ENCODE measurements around the gene NFKBIB. TPM values are rescaled to one million over a fixed set of nuclear protein-coding genes. Genes with fewer than 3 reads are reported as not detected.
A peak's percentile ranks its signal among the peaks of the same experiment; 100 is the strongest.

Gene NFKBIB
- total RNA-seq, 2 experiments from 2014 or later = 56.5 to 57.9 TPM

DNA sequence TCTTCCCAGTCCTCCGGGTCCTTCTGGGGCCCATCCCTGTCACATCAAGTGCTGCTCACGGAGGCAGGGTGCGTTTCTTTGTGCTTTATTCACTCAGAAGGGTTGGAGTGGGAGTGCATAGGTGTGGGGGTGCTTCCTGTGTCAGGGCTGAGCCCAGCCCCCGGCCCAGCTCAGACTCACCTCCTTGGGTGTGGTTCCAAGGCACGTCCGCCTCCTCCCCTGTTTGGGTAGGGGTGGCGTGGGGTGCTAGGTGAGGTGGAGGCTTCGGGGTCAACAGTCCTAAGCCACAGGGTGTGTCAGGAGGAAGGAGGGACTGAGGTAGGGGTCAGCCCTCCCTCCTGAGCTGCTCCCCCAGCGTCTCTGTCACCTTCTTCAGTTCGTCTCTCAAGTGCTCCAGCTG, 9.1 kb downstream of the NFKBIB start:
- peaks cover 30% of the 10 kb centered on the region for H3K4me1 Mint-ChIP-seq (ENCODE audit: low read depth)
- DNase-seq (peak; percentile 26), ATAC-seq (peak; percentile 35)
- peak overlapping the region; percentile 68 for H3K27ac Mint-ChIP-seq
- no peak overlapping the region for H3K4me3 Mint-ChIP-seq
- no peaks in the 10 kb centered on the region for H3K9me3 Mint-ChIP-seq
- peaks cover 31% of the 10 kb centered on the region for H3K36me3 Mint-ChIP-seq (ENCODE audit: low read depth)
- POLR2A ChIA-PET = interaction anchor here (0.6 kb wide), 1 partner anchor 267 kb away, joined by 3 read pairs; no protein-coding TSS in a partner anchor
- CTCF ChIA-PET = interaction anchor here (1.1 kb wide), 1 partner anchor 21 kb away, joined by 4 read pairs; no protein-coding TSS in a partner anchor
- no peak for TF ChIP-seq CTCF (IDR thresholded peaks at IDR 0.05)
- intact Hi-C loops (cut with micrococcal nuclease) = no loop called here
- no peaks in the 10 kb centered on the region for H3K27me3 Mint-ChIP-seq

GRCh38 chr19:38910488-38910887, 10.7 kb downstream of the NFKBIB start:
- CTCF ChIA-PET = no interaction called here
- TF ChIP-seq CTCF (IDR thresholded peaks at IDR 0.05) = no peak
- no peak overlapping the region for H3K27ac Mint-ChIP-seq
- no peak overlapping the region for H3K4me3 Mint-ChIP-seq
- H3K9me3 Mint-ChIP-seq = no peaks in the 10 kb centered on the region
- intact Hi-C loops (cut with micrococcal nuclease) = no loop called here
- POLR2A ChIA-PET = no interaction called here
- H3K36me3 Mint-ChIP-seq (ENCODE audit: low read depth) = peaks cover 25% of the 10 kb centered on the region
- ATAC-seq (no peak), DNase-seq (no peak)
- no peaks in the 10 kb centered on the region for H3K27me3 Mint-ChIP-seq
- H3K4me1 Mint-ChIP-seq (ENCODE audit: low read depth) = peaks cover 26% of the 10 kb centered on the region

GRCh38 chr19:38911388-38912001, 11.7 kb downstream of the NFKBIB start:
- TF ChIP-seq CTCF (IDR thresholded peaks at IDR 0.05) = no peak
- CTCF ChIA-PET = no interaction called here
- Mint-ChIP-seq H3K9me3 (no peaks in the 10 kb centered on the region), H3K4me1 (ENCODE audit: low read depth) (peaks cover 26% of the 10 kb centered on the region), H3K36me3 (ENCODE audit: low read depth) (peaks cover 23% of the 10 kb centered on the region), H3K4me3 (no peak overlapping the region), H3K27me3 (no peaks in the 10 kb centered on the region), H3K27ac (no peak overlapping the region)
- DNase-seq (no peak), ATAC-seq (no peak)
- intact Hi-C loops (cut with micrococcal nuclease) = no loop called here
- POLR2A ChIA-PET = interaction anchor here (1.5 kb wide), 1 partner anchor 11 kb away, joined by 6 read pairs; the partner anchor contains the start of gene NFKBIB

- TF ChIP-seq CTCF (IDR thresholded peaks at IDR 0.05) = no peak
- CTCF ChIA-PET = interaction anchor here (1.3 kb wide), 1 partner anchor 17 kb away, joined by 6 read pairs; the partner anchor contains the start of genes MRPS12 and SARS2
- H3K36me3 Mint-ChIP-seq (ENCODE audit: low read depth) = peaks cover 11% of the 10 kb centered on the region
- POLR2A ChIA-PET = interaction anchor here (0.8 to 1.5 kb wide), 2 partner anchors 12 kb away, joined by 5 to 6 read pairs; partner anchors contain the start of gene NFKBIB
- H3K4me3 Mint-ChIP-seq = no peak overlapping the region
- no peaks in the 10 kb centered on the region for H3K9me3 Mint-ChIP-seq
- peak; percentile 45 for DNase-seq
- intact Hi-C loops (cut with micrococcal nuclease) = no loop called here
- H3K27ac Mint-ChIP-seq = no peak overlapping the region
- no peaks in the 10 kb centered on the region for H3K27me3 Mint-ChIP-seq
- H3K4me1 Mint-ChIP-seq (ENCODE audit: low read depth) = peaks cover 22% of the 10 kb centered on the region
- peak; percentile 59 for ATAC-seq
Observed at GRCh38 chr19:38912600-38913514, 13.1 kb downstream of the NFKBIB start.
